GM21526 (cell line): ENCODE data around the gene PRDM5.

Experiments
- ATAC-seq: cut with Tn5 transposase; IDR thresholded peaks from one replicate; pipeline ENCODE4 v1.9.1; 2021; ENCODE audit warnings: moderate library complexity; ENCODE audit not compliant: unreplicated experiment, low FRiP score

Gene PRDM5

GRCh38 chr4:120826853-120827252 is 95.7 kb downstream of the PRDM5 start:
- ATAC-seq: no peak

GRCh38 chr4:120826449-120826848 is 96.1 kb downstream of the PRDM5 start:
- no peak for ATAC-seq

- no peak for ATAC-seq
These were observed 97.6 kb downstream of the PRDM5 start for GRCh38 chr4:120824946-120825345.

GRCh38 chr4:120821977-120822376 is 100.5 kb downstream of the PRDM5 start:
- no peak for ATAC-seq

DNA sequence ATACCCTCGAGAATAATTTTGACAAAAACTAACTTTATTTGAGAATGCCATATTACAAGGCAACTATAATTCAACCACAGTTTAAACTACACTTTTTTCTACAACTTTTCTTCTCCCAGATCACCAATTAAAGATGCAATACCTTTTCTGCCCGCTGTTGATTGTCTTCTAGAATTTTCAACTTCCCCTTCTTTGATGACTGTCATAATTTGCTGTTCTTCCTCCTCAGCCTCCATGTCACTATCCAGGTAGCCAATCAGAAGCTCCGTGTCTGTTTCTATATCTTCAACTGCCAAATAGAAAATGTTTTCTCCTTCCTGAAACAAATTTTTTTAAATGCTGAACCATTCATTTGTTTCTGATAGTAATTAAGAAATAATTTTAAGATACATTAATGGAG is 101.5 kb downstream of the PRDM5 start:
- ATAC-seq: no peak

DNA sequence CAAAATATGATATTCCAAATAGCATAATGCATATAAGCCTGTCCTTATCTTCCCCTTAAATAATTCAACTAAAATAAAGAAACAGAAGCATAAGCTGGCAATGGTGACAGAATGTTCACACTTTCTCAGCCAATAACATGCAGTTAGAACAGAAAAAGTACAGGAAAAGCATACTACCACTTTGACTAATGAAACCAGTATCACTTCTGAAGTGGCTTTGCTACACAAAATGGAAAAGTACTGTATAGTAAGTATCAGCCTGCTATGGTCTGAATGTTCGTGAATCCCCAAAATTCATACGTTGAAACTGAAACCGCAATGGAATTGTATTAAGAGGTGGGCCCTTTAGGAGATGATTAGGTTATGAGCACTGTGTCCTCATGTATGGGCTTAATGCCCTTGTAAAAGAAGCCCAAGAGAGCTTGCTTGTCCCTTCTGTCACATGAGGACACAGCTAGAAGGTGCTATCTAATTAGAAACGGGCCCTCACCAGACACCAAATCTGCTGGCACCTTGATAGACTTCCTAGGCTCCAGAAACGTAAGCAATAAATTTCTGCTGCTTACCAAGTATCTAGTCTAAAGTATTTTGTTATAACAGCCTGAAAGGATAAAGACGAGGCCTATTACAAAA is 102.6 kb downstream of the PRDM5 start:
- no peak for ATAC-seq

- no peak for ATAC-seq
These were observed 106.1 kb downstream of the PRDM5 start for GRCh38 chr4:120816296-120816965.

DNA sequence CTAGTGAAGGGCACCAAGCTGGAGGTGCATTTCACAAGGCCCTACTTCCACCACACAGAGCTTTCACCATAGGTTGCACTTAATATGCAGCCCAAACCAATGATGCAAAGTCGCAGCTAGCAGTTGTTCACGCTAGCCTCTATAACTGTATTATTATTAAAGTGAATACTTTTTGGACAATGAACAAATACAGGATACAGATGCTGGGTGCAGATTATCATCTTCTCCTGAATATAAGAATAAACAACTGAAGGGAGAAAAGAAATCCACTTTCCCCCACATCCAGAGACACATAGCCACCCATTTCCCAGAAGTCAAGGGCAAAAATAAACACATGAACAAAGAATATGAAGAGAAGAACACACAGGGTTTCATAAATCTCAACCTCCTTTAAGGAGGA is 107.2 kb downstream of the PRDM5 start:
- no peak for ATAC-seq

- ATAC-seq: no peak
These were observed 107.6 kb downstream of the PRDM5 start for GRCh38 chr4:120814886-120815285.

GRCh38 chr4:120812216-120812615 is 110.3 kb downstream of the PRDM5 start:
- no peak for ATAC-seq

GRCh38 chr4:120809518-120809917 is 113.0 kb downstream of the PRDM5 start:
- ATAC-seq: no peak

GRCh38 chr4:120808475-120809141 is 113.9 kb downstream of the PRDM5 start:
- ATAC-seq: no peak

- no peak for ATAC-seq
These were observed 121.3 kb downstream of the PRDM5 start for GRCh38 chr4:120801137-120801758.

GRCh38 chr4:120798570-120798969 is 124.0 kb downstream of the PRDM5 start:
- no peak for ATAC-seq

DNA sequence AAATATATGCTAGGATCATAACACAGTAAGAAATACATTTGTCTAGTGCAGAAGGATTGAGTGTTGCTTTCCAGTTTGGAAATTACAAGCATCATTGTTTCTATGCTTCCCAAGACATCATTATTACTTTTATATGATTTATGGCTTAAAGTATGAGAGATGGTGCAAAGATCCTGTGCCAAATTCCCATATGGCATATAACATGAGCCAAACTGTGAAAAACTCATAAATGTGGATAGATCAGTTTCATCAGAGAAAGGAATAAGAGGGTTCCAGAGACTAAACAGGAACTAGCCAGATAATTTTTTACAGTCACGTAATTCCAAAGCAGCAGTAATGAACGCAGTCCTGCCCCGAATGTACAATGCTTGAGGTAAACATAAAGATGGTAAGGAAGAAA is 126.3 kb downstream of the PRDM5 start:
- no peak for ATAC-seq

DNA sequence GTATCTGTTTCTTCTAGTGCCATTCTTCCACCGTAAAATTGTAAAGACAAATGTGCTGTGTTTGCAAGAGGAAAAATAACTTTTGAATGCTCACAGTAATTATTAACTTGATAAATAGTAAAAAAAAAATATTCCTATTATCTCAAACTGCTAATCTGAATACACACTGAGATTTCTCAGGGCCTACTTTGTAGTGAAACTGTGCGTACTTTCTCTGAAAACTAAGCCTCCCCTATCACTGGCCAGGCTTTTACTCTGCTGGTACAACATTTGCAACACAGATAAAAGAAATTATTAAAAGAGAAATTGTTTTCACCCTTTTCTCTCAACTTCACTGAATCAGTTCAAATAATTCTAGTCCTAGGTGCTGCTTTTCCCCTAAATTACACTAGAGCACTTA is 137.3 kb downstream of the PRDM5 start:
- no peak for ATAC-seq

DNA sequence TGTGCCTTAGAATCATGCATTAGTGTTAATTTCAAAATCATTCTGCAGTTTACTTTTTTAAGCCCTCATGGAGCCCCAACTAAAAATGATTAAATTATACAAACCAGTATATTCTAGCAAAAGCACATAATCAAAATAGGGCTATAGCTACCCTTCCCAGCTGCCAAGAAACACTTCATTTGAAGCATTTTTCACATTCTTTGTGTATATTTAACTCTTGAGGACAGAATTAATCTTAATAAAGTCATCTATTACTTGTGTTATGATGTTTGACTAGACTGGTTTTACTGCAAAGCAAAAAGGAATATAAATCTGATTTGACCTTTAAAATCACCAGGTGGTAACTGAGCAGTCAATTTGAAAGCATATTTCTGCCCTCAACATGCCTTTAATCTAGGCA is 145.1 kb downstream of the PRDM5 start:
- ATAC-seq: no peak

DNA sequence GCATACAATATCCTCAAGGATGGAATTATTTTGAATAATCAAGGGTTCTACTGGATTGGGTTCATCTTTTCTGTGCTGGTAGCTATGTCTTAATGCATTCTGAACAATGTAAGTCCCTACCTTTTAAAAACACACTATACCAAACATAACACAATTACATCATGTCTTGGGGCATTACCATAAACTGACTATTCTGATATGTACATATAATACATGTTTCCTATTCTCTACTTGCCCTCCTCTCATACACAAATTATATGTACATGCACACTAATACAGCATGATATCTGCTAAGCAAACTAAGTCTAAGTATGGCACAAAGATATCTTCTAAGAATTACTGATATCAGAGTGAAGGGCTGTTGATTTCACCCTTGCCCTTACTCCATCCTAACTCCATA is 147.1 kb downstream of the PRDM5 start:
- ATAC-seq: no peak

DNA sequence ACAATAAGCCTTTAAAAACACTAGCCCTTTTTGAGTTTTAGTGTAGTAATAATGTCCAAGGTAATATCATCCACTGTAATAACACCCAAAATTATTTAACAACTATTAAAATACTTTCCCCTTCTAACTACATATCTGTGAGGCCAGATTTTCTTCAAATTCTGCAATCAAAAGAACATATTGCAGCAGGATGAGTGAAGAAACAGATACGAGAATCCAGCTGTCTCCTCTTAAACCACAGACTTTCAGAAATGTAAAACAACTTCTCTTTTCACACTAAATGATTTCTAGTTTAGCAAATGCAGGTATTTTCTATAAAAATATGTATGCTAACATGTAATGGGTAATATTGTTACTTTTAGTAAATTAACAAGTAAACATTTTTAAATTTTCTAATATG is 148.9 kb downstream of the PRDM5 start:
- ATAC-seq: no peak

- no peak for ATAC-seq
These were observed 150.6 kb downstream of the PRDM5 start for GRCh38 chr4:120771907-120772306.

GRCh38 chr4:120770897-120771296 is 151.6 kb downstream of the PRDM5 start:
- no peak for ATAC-seq

- ATAC-seq: no peak
These were observed 153.3 kb downstream of the PRDM5 start for GRCh38 chr4:120769227-120769626.
